ENCODE results near the gene IQGAP3. TPM values are rescaled to one million over a fixed set of nuclear protein-coding genes. Genes with fewer than 3 reads are reported as not detected.
A peak's percentile ranks its signal among the peaks of the same experiment; 100 is the strongest.

IQGAP3 gene, protein sequence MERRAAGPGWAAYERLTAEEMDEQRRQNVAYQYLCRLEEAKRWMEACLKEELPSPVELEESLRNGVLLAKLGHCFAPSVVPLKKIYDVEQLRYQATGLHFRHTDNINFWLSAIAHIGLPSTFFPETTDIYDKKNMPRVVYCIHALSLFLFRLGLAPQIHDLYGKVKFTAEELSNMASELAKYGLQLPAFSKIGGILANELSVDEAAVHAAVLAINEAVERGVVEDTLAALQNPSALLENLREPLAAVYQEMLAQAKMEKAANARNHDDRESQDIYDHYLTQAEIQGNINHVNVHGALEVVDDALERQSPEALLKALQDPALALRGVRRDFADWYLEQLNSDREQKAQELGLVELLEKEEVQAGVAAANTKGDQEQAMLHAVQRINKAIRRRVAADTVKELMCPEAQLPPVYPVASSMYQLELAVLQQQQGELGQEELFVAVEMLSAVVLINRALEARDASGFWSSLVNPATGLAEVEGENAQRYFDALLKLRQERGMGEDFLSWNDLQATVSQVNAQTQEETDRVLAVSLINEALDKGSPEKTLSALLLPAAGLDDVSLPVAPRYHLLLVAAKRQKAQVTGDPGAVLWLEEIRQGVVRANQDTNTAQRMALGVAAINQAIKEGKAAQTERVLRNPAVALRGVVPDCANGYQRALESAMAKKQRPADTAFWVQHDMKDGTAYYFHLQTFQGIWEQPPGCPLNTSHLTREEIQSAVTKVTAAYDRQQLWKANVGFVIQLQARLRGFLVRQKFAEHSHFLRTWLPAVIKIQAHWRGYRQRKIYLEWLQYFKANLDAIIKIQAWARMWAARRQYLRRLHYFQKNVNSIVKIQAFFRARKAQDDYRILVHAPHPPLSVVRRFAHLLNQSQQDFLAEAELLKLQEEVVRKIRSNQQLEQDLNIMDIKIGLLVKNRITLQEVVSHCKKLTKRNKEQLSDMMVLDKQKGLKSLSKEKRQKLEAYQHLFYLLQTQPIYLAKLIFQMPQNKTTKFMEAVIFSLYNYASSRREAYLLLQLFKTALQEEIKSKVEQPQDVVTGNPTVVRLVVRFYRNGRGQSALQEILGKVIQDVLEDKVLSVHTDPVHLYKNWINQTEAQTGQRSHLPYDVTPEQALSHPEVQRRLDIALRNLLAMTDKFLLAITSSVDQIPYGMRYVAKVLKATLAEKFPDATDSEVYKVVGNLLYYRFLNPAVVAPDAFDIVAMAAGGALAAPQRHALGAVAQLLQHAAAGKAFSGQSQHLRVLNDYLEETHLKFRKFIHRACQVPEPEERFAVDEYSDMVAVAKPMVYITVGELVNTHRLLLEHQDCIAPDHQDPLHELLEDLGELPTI (N-terminal part only)
- 14.7 and 15.2 TPM in 2 replicates for polyA plus RNA-seq (2013)

GRCh38 chr1:156571919-156572662 is at the start of gene IQGAP3:
IQGAP3 (minus strand) TSS chr1:156572565; CDS start chr1:156572529, 36 bp downstream.
- no peak within 1 kb of the TSS for H3K4ac ChIP-seq (ENCODE audit: low read depth, low read length)
- peak within 1 kb of the TSS; percentile 19 for H3K18ac ChIP-seq (ENCODE audit: low read length)
- peak; percentile 91 to 94 for DNase-seq
- no peak within 1 kb of the TSS for H3K27ac ChIP-seq (ENCODE audit: low read depth, low read length)
- peaks cover 2 to 7% of the 10 kb centered on the region in 2 experiments for H3K36me3 ChIP-seq (ENCODE audit: control insufficient read depth in 1 of 2, insufficient read depth in 2 of 2, low read length in 2 of 2)
- no peak within 1 kb of the TSS for H2AK5ac ChIP-seq (ENCODE audit: low read length)
- peak within 1 kb of the TSS; percentile 89 for H3K4me3 ChIP-seq (ENCODE audit: low read depth, low read length)
- peak within 1 kb of the TSS; percentile 78 for H3K9ac ChIP-seq (ENCODE audit: low read length)
- no peak within 1 kb of the TSS for H2BK5ac ChIP-seq (ENCODE audit: low read depth, low read length, poor library complexity)
- no CpG with 5 or more reads among the region's 38 CpGs for WGBS (ENCODE audit: extremely low coverage, insufficient coverage, insufficient read length)
- peaks cover 5% of the 10 kb centered on the region for H3K79me2 ChIP-seq (ENCODE audit: control insufficient read depth, insufficient read depth, low read length, poor library complexity)
- H3K9me3 ChIP-seq (ENCODE audit: insufficient read depth, low read depth, low read length) = no peaks in the 10 kb centered on the region
- no peak within 1 kb of the TSS for H2BK12ac ChIP-seq (ENCODE audit: low read length)
- peaks cover 0 to 3% of the 10 kb centered on the region in 2 experiments for H3K4me1 ChIP-seq (ENCODE audit: control insufficient read depth in 1 of 2, insufficient read depth in 2 of 2, low read length in 2 of 2)
- H3K4me2 ChIP-seq (ENCODE audit: low read length) = peak within 1 kb of the TSS; percentile 74
- H4K91ac ChIP-seq (ENCODE audit: low read depth, low read length) = peak within 1 kb of the TSS; percentile 33
- peak within 1 kb of the TSS; percentile 19 for H3K14ac ChIP-seq (ENCODE audit: low read length)
- H3K23ac ChIP-seq (ENCODE audit: low read length) = no peak within 1 kb of the TSS
- no peak within 1 kb of the TSS for H2BK120ac ChIP-seq (ENCODE audit: insufficient read depth, low read length, poor library complexity)
- no peak within 1 kb of the TSS for H4K12ac ChIP-seq (ENCODE audit: low read depth, low read length)
- H3K79me1 ChIP-seq (ENCODE audit: low read length) = peaks cover 2% of the 10 kb centered on the region
- H2AFZ ChIP-seq (ENCODE audit: insufficient read depth, low read length, poor library complexity) = peak within 1 kb of the TSS; percentile 24
- H3K27me3 ChIP-seq (ENCODE audit: insufficient read depth, low read length) = no peaks in the 10 kb centered on the region
- peak within 1 kb of the TSS; percentile 7 for H4K8ac ChIP-seq (ENCODE audit: low read depth, low read length)

- no peak overlapping the region for H3K23ac ChIP-seq (ENCODE audit: low read length)
- H3K9ac ChIP-seq (ENCODE audit: low read length) = no peak overlapping the region
- H4K12ac ChIP-seq (ENCODE audit: low read depth, low read length) = no peak overlapping the region
- H3K79me1 ChIP-seq (ENCODE audit: low read length) = no peaks in the 10 kb centered on the region
- H2AK5ac ChIP-seq (ENCODE audit: low read length) = no peak overlapping the region
- no peaks in the 10 kb centered on the region for H3K79me2 ChIP-seq (ENCODE audit: control insufficient read depth, insufficient read depth, low read length, poor library complexity)
- H3K36me3 ChIP-seq (ENCODE audit: control insufficient read depth in 1 of 2, insufficient read depth in 2 of 2, low read length in 2 of 2) = no peaks in the 10 kb centered on the region
- H3K9me3 ChIP-seq (ENCODE audit: insufficient read depth, low read depth, low read length) = peaks cover 2% of the 10 kb centered on the region
- H3K4me2 ChIP-seq (ENCODE audit: low read length) = no peak overlapping the region
- no peak overlapping the region for H2BK5ac ChIP-seq (ENCODE audit: low read depth, low read length, poor library complexity)
- H3K4me1 ChIP-seq (ENCODE audit: control insufficient read depth in 1 of 2, insufficient read depth in 2 of 2, low read length in 2 of 2) = no peaks in the 10 kb centered on the region
- H2AFZ ChIP-seq (ENCODE audit: insufficient read depth, low read length, poor library complexity) = no peak overlapping the region
- no peak for DNase-seq
- no peak overlapping the region for H3K4me3 ChIP-seq (ENCODE audit: low read depth, low read length)
- H3K14ac ChIP-seq (ENCODE audit: low read length) = no peak overlapping the region
- no peak overlapping the region for H4K91ac ChIP-seq (ENCODE audit: low read depth, low read length)
- WGBS (ENCODE audit: extremely low coverage, insufficient coverage, insufficient read length) = no CpG with 5 or more reads among the region's 6 CpGs
- H4K8ac ChIP-seq (ENCODE audit: low read depth, low read length) = no peak overlapping the region
- H3K18ac ChIP-seq (ENCODE audit: low read length) = no peak overlapping the region
- no peak overlapping the region for H2BK120ac ChIP-seq (ENCODE audit: insufficient read depth, low read length, poor library complexity)
- no peak overlapping the region for H2BK12ac ChIP-seq (ENCODE audit: low read length)
- H3K4ac ChIP-seq (ENCODE audit: low read depth, low read length) = no peak overlapping the region
- H3K27me3 ChIP-seq (ENCODE audit: insufficient read depth, low read length) = peaks cover 18% of the 10 kb centered on the region
- no peak overlapping the region for H3K27ac ChIP-seq (ENCODE audit: low read depth, low read length)
Measured at GRCh38 chr1:156619582-156619955, 47.2 kb upstream of the IQGAP3 start.

GRCh38 chr1:156618853-156619581 is 46.7 kb upstream of the IQGAP3 start, which contains the start of gene HAPLN2:
HAPLN2 (plus strand) TSS chr1:156619415; CDS start chr1:156623491, 4,076 bp downstream.
- no CpG with 5 or more reads among the region's 7 CpGs for WGBS (ENCODE audit: extremely low coverage, insufficient coverage, insufficient read length)
- no peak within 1 kb of the TSS for H2BK12ac ChIP-seq (ENCODE audit: low read length)

More at GRCh38 chr1:156618853-156619581, 46.7 kb upstream of the IQGAP3 start, which contains the start of gene HAPLN2:
- Histone ChIP-seq H3K79me2 (ENCODE audit: control insufficient read depth, insufficient read depth, low read length, poor library complexity) (no peaks in the 10 kb centered on the region), H2AK5ac (ENCODE audit: low read length) (no peak within 1 kb of the TSS), H4K91ac (ENCODE audit: low read depth, low read length) (no peak within 1 kb of the TSS), H3K9me3 (ENCODE audit: insufficient read depth, low read depth, low read length) (peaks cover 2% of the 10 kb centered on the region), H3K4me1 (ENCODE audit: control insufficient read depth in 1 of 2, insufficient read depth in 2 of 2, low read length in 2 of 2) (no peaks in the 10 kb centered on the region), H3K18ac (ENCODE audit: low read length) (no peak within 1 kb of the TSS), H3K4ac (ENCODE audit: low read depth, low read length) (no peak within 1 kb of the TSS), H2BK5ac (ENCODE audit: low read depth, low read length, poor library complexity) (no peak within 1 kb of the TSS), H4K12ac (ENCODE audit: low read depth, low read length) (no peak within 1 kb of the TSS), H3K27ac (ENCODE audit: low read depth, low read length) (no peak within 1 kb of the TSS), H3K79me1 (ENCODE audit: low read length) (no peaks in the 10 kb centered on the region), H3K27me3 (ENCODE audit: insufficient read depth, low read length) (peaks cover 13% of the 10 kb centered on the region), H3K14ac (ENCODE audit: low read length) (no peak within 1 kb of the TSS), H3K9ac (ENCODE audit: low read length) (no peak within 1 kb of the TSS), H4K8ac (ENCODE audit: low read depth, low read length) (no peak within 1 kb of the TSS), H3K4me3 (ENCODE audit: low read depth, low read length) (no peak within 1 kb of the TSS), H2BK120ac (ENCODE audit: insufficient read depth, low read length, poor library complexity) (no peak within 1 kb of the TSS), H3K23ac (ENCODE audit: low read length) (no peak within 1 kb of the TSS), H3K36me3 (ENCODE audit: control insufficient read depth in 1 of 2, insufficient read depth in 2 of 2, low read length in 2 of 2) (no peaks in the 10 kb centered on the region), H2AFZ (ENCODE audit: insufficient read depth, low read length, poor library complexity) (no peak within 1 kb of the TSS), H3K4me2 (ENCODE audit: low read length) (no peak within 1 kb of the TSS)
- DNase-seq = no peak
